ENCODE measurements around the gene CISTR. TPM values are rescaled to one million over a fixed set of nuclear protein-coding genes. Genes with fewer than 3 reads are reported as not detected.

Gene CISTR
- total RNA-seq, 1 donor = not detected

DNA sequence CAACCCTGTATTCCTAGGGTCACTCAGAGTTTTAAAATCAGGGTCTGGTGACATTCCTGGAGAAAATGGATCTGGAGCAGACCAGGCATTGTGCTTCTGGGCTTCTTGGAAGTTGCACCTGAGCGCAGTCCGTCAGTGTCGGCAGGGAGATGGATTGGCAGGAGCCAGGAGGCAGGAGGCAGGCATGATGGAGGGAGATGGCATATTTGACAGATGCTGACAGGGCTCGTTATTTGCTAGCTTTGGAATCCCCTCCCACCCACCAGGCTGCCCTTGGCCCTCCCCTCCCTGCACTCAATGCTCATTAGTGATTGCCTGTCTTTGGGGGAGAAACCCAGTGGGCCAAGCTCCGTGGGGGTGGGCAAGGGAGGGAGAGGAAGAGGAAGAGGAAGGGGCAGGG is 4.7 kb downstream of the CISTR start:
- no peak for DNase-seq (ENCODE audit: low read depth)
- TF ChIP-seq, protein P1, sequence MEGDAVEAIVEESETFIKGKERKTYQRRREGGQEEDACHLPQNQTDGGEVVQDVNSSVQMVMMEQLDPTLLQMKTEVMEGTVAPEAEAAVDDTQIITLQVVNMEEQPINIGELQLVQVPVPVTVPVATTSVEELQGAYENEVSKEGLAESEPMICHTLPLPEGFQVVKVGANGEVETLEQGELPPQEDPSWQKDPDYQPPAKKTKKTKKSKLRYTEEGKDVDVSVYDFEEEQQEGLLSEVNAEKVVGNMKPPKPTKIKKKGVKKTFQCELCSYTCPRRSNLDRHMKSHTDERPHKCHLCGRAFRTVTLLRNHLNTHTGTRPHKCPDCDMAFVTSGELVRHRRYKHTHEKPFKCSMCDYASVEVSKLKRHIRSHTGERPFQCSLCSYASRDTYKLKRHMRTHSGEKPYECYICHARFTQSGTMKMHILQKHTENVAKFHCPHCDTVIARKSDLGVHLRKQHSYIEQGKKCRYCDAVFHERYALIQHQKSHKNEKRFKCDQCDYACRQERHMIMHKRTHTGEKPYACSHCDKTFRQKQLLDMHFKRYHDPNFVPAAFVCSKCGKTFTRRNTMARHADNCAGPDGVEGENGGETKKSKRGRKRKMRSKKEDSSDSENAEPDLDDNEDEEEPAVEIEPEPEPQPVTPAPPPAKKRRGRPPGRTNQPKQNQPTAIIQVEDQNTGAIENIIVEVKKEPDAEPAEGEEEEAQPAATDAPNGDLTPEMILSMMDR (IDR thresholded peaks at IDR 0.05; ENCODE audit: insufficient read depth, low read depth, low read length) = no peak

GRCh38 chr12:53746592-53747092 is 5.1 kb downstream of the CISTR start:
- TF ChIP-seq, protein P1 (IDR thresholded peaks at IDR 0.05; ENCODE audit: insufficient read depth, low read depth, low read length) = peak; percentile 100
- H3K4me3 ChIP-seq (ENCODE audit: low read depth, low read length) = no peak overlapping the region
- peak; percentile 92 for DNase-seq (ENCODE audit: low read depth)

More for the DNA sequence above, 4.7 kb downstream of the CISTR start:
- H3K4me3 ChIP-seq (ENCODE audit: low read depth, low read length) = no peak overlapping the region

- no peak for DNase-seq (ENCODE audit: low read depth)
- TF ChIP-seq, protein P1 (IDR thresholded peaks at IDR 0.05; ENCODE audit: insufficient read depth, low read depth, low read length) = no peak
- no peak overlapping the region for H3K4me3 ChIP-seq (ENCODE audit: low read depth, low read length)
Observed at GRCh38 chr12:53744751-53745150, 7.0 kb downstream of the CISTR start.

GRCh38 chr12:53744130-53744441 is 7.7 kb downstream of the CISTR start:
- DNase-seq (ENCODE audit: low read depth) = no peak
- TF ChIP-seq, protein P1 (IDR thresholded peaks at IDR 0.05; ENCODE audit: insufficient read depth, low read depth, low read length) = no peak
- no peak overlapping the region for H3K4me3 ChIP-seq (ENCODE audit: low read depth, low read length)

DNA sequence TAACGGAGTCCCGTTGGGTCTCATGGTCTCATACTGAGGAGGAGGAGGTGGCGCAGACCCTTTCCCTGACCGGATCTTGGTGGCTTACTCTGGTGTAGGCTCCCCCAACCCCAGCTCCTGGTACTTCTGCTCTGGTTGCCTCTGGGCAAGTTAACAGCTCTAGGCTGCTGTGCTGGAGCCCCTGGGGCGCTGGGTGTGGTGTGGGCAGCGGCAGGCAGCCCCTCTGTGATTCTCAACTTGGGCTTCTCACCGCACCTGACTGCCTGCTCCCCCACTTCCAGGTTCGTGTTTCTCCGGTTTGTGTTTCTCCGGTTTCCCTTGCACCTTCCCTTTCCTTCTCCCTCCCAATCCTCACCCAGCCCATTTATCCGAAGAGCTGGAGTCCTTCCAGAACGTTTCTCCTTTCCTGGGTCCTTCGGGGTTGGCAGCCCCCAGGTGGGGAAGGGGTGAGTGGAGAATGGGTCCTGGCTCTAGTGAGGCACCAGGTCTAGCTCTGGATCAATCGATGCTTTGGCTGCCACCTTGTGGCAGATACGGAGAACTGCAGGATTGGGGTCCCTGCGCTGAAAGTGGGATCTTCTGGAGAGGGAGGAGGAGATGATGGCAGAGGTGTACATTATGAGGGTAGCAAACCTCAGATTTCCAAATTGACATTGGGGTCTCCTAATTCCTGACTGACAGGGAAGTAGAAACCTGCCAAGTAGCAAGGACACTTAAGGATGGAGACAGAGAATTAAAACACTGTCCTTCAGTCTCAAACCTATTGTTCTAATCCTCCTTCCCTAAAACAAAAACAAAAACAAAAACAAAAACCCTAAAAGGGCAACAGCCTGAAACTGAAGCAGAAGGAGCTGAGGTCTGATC is 8.3 kb downstream of the CISTR start:
- TF ChIP-seq, protein P1 (IDR thresholded peaks at IDR 0.05; ENCODE audit: insufficient read depth, low read depth, low read length) = peak; percentile 96
- peak; percentile 57 for DNase-seq (ENCODE audit: low read depth)
- H3K4me3 ChIP-seq (ENCODE audit: low read depth, low read length) = no peak overlapping the region

GRCh38 chr12:53740130-53740491 is 11.7 kb downstream of the CISTR start:
- H3K4me3 ChIP-seq (ENCODE audit: low read depth, low read length) = no peak overlapping the region
- TF ChIP-seq, protein P1 (IDR thresholded peaks at IDR 0.05; ENCODE audit: insufficient read depth, low read depth, low read length) = no peak
- DNase-seq (ENCODE audit: low read depth) = no peak
